Esophagus squamous epithelium (tissue), 5 donors: ENCODE results near the gene AP5S1. TPM values are rescaled to one million over a fixed set of nuclear protein-coding genes. Genes with fewer than 3 reads are reported as not detected.
"Not testable (repeated sequence)": the region's sequence is repeated elsewhere in the genome, so short reads cannot be mapped to it uniquely, and the experiment has no call there.

Experiments
- DNase-seq: peaks from one replicate; lab custom pipeline; 2025; lab: John Stamatoyannopoulos, UW
- H3K27ac ChIP-seq, 4 donors: fragments of 200-600 bp; sonication (generic); one replicate each; pipeline ENCODE4 v1.5.1; 2016 to 2019; ENCODE audit warnings: mild to moderate bottlenecking in 1 of 4
- H3K27me3 ChIP-seq, 4 donors: fragments of 200-600 bp; sonication (generic); 1 replicate in 3 of 4; 2 replicates in 1 of 4; pipeline versions ENCODE4 v1.5.1 to v1.6.0; 2017 to 2021; ENCODE audit warnings: antibody characterized with exemption in 1 of 4
- H3K36me3 ChIP-seq, 3 donors: fragments of 200-600 bp; sonication (generic); one replicate each; pipeline ENCODE4 v1.5.1; 2016 to 2019
- H3K4me1 ChIP-seq, 3 donors: fragments of 200-600 bp; sonication (generic); one replicate each; pipeline ENCODE4 v1.5.1; 2017 to 2019
- H3K4me3 ChIP-seq, 4 donors: fragments of 200-600 bp; sonication (generic); 1 replicate in 3 of 4; 2 replicates in 1 of 4; pipeline ENCODE4 v1.5.1; 2016 to 2019; ENCODE audit warnings: mild to moderate bottlenecking in 2 of 4, moderate library complexity in 1 of 4
- H3K9me3 ChIP-seq, 3 donors: fragments of 200-600 bp; sonication (generic); one replicate each; pipeline ENCODE4 v1.5.1; 2016 to 2019
- POLR2A ChIP-seq, 4 donors: fragments of 450-650 bp; IDR thresholded peaks; one replicate each; pipeline ENCODE4 v1.6.1; 2017; ENCODE audit warnings: antibody characterized with exemption in 4 of 4, mild to moderate bottlenecking in 4 of 4, moderate library complexity in 3 of 4
- WGBS, 2 donors: methylation state at CpG; one replicate each; pipeline ENCODE4 v1.1.5; 2018; 5-methylcytosine and 5-hydroxymethylcytosine counted together
- intact Hi-C: fragments of 100-400 bp; cut with DNase I; formaldehyde crosslinking; loops from one replicate; pipeline ENCODE4 v1.15.0; 2022
- total RNA-seq, 4 donors: library from RNA; depleted of rRNA; stranded (reverse); fragments of >200 nt; gene quantifications; one replicate each; pipeline ENCODE4 v1.1.0, GENCODE V29; 2016
- TF ChIP-seq, protein P1 (sequence below), 6 experiments: fragments of 450-650 bp in 4 of 6; fragments of 200-600 bp in 2 of 6; sonication (generic) in 2 of 6; IDR thresholded peaks; one replicate each; pipeline ENCODE4 v1.5.1; 2016 to 2019; ENCODE audit warnings: antibody characterized with exemption in 6 of 6, mild to moderate bottlenecking in 4 of 6, moderate library complexity in 4 of 6
- donor health status: DM: yes; HTN: yes; CAD: no.

The AP5S1 gene
- total RNA-seq, 4 donors from 2014 or later, result 5.8 to 12.8 (median 10.4) TPM

DNA sequence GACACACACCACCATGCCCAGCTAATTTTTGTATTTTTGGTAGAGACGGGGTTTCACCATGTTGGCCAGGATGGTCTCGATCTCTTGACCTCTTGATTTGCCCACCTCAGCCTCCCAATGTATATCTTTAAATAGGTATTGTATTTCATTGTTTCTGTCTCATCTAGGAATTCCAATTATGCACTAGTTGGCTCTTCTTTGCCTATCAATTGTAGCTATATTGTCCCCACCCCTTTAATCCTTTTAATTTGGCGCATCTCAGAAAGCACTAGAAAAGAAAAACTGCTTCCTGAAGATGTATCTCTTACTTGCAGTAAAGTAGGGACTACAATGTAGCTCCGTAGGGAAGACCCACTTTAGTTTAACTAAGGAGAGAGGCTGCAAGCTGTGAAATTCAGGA lies 15.8 kb downstream of the AP5S1 start:
- intact Hi-C loops, result no loop called here
- no peak overlapping the region for H3K27ac ChIP-seq
- H3K9me3 ChIP-seq, result no peaks in the 10 kb centered on the region
- peaks cover 0 to 16% (median 0%) of the 10 kb centered on the region in 3 donors for H3K36me3 ChIP-seq
- TF ChIP-seq, protein P1, sequence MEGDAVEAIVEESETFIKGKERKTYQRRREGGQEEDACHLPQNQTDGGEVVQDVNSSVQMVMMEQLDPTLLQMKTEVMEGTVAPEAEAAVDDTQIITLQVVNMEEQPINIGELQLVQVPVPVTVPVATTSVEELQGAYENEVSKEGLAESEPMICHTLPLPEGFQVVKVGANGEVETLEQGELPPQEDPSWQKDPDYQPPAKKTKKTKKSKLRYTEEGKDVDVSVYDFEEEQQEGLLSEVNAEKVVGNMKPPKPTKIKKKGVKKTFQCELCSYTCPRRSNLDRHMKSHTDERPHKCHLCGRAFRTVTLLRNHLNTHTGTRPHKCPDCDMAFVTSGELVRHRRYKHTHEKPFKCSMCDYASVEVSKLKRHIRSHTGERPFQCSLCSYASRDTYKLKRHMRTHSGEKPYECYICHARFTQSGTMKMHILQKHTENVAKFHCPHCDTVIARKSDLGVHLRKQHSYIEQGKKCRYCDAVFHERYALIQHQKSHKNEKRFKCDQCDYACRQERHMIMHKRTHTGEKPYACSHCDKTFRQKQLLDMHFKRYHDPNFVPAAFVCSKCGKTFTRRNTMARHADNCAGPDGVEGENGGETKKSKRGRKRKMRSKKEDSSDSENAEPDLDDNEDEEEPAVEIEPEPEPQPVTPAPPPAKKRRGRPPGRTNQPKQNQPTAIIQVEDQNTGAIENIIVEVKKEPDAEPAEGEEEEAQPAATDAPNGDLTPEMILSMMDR (IDR thresholded peaks at IDR 0.05), result no peak
- TF ChIP-seq POLR2A (IDR thresholded peaks at IDR 0.05), result no peak
- H3K4me1 ChIP-seq, result no peaks in the 10 kb centered on the region
- no peaks in the 10 kb centered on the region for H3K27me3 ChIP-seq
- DNase-seq, result no peak
- 91 to 96% methylated on average over 4 of the region's 4 CpGs for WGBS, 2 donors
- H3K4me3 ChIP-seq, result no peak overlapping the region

DNA sequence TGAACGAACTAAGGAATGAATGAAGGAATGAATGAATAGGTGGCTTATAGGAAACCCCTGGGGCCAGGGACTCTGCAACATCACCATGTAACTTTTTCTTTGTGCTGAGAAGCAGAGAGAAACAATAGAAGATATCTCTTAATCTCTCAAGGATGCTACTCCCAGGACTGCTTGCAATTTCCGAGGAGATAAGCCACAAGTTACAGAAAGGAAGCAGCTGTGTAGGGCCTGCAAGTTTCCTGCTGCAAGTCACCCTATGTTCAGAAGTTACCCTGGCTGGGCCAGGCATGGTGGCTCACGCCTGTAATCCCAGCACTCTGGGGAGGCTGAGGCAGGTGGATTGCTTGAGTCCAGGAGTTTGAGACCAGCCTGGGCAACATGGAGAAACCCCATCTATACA lies 19.0 kb downstream of the AP5S1 start:
- TF ChIP-seq POLR2A (IDR thresholded peaks at IDR 0.05), result no peak
- TF ChIP-seq, protein P1 (IDR thresholded peaks at IDR 0.05), result no peak
- intact Hi-C loops, result no loop called here
- WGBS, 2 donors, result 73 to 74% methylated on average over 3 of the region's 3 CpGs
- H3K4me3 ChIP-seq, result no peak overlapping the region
- H3K27me3 ChIP-seq, result no peaks in the 10 kb centered on the region
- H3K36me3 ChIP-seq, result peaks cover 0 to 6% (median 0%) of the 10 kb centered on the region in 3 donors
- H3K27ac ChIP-seq, result no peak overlapping the region
- DNase-seq, result no peak
- no peaks in the 10 kb centered on the region for H3K9me3 ChIP-seq
- no peaks in the 10 kb centered on the region for H3K4me1 ChIP-seq

GRCh38 chr20:3840201-3840600 lies 19.9 kb downstream of the AP5S1 start:
- H3K27ac ChIP-seq, H3K4me1 ChIP-seq, H3K27me3 ChIP-seq, H3K36me3 ChIP-seq, H3K4me3 ChIP-seq, intact Hi-C loops, H3K9me3 ChIP-seq, DNase-seq: not testable (repeated sequence)
- 49 to 71% methylated on average over 6 to 7 of the region's 7 CpGs for WGBS, 2 donors

DNA sequence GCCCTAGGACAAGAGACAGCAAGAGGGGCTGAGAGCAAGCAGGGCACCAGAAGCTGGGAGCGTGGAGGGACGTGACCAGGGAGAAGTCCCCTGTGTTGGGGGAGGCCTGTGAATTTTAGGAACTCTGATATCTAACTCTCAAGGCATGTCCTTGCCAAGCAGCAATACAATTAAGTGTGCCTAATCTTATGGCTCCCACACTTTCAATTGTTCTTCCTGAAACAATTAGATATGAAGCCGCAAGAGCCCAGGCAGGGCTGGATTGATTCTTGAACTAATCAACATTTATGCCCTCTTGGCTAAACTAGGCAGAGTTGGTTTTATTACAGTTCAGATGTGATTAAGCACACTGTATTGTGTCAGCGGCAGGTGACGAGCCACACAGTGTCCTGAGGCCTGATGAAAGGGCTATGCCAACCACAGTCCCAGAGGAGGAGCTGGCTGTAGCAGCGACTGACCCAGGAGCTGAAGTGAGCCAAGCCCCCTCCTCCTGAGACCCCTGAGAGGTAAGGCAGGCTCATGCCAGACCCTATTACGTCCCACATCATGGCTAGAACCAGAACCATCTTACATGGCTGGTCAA lies 22.1 kb downstream of the AP5S1 start:
- 89 to 91% methylated on average over 4 to 6 of the region's 7 CpGs for WGBS, 2 donors
- intact Hi-C loops, result no loop called here
- no peaks in the 10 kb centered on the region for H3K9me3 ChIP-seq
- no peaks in the 10 kb centered on the region for H3K36me3 ChIP-seq
- no peak for DNase-seq
- peaks cover 3 to 15% (median 9%) of the 10 kb centered on the region in 3 donors for H3K4me1 ChIP-seq
- no peaks in the 10 kb centered on the region for H3K27me3 ChIP-seq
- TF ChIP-seq, protein P1 (IDR thresholded peaks at IDR 0.05), result no peak
- TF ChIP-seq POLR2A (IDR thresholded peaks at IDR 0.05), result no peak
- no peak overlapping the region for H3K4me3 ChIP-seq
- no peak overlapping the region for H3K27ac ChIP-seq

GRCh38 chr20:3843490-3843889 lies 23.1 kb downstream of the AP5S1 start:
- Histone ChIP-seq H3K4me1 (peaks cover 10 to 25% (median 15%) of the 10 kb centered on the region in 3 donors), H3K36me3 (no peaks in the 10 kb centered on the region), H3K9me3 (no peaks in the 10 kb centered on the region), H3K27me3 (no peaks in the 10 kb centered on the region), H3K4me3 (no peak overlapping the region), H3K27ac (no peak overlapping the region)
- TF ChIP-seq, protein P1 (IDR thresholded peaks at IDR 0.05), result no peak
- TF ChIP-seq POLR2A (IDR thresholded peaks at IDR 0.05), result no peak
- intact Hi-C loops, result no loop called here
- WGBS, 2 donors, result 10 to 32% methylated on average over 5 of the region's 5 CpGs
- no peak for DNase-seq

- 94 to 95% methylated on average over 9 of the region's 9 CpGs for WGBS, 2 donors
- H3K27ac ChIP-seq, intact Hi-C loops, H3K9me3 ChIP-seq, H3K36me3 ChIP-seq, H3K4me3 ChIP-seq, H3K27me3 ChIP-seq, DNase-seq: not testable (repeated sequence)
- peaks cover 12 to 31% (median 15%) of the 10 kb centered on the region in 3 donors for H3K4me1 ChIP-seq
Observed at GRCh38 chr20:3843990-3844619, 23.8 kb downstream of the AP5S1 start.
